ENCODE data around the gene KDM7A.

DNA sequence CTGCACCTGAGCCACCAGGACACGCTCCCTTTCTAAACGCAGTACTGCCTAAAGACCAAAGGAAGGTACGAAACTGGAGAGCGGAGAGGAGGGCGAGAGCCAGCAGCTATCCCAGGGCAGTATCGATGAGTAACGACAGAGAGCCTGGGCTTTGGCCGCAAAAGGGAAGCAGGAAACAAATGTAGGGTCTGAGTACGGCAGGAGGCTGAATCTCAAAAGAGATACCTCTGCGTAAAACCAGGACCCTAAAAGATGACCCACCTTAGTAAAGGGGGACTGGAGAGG, 134.5 kb downstream of the KDM7A start:
- TF ChIP-seq, protein P1, sequence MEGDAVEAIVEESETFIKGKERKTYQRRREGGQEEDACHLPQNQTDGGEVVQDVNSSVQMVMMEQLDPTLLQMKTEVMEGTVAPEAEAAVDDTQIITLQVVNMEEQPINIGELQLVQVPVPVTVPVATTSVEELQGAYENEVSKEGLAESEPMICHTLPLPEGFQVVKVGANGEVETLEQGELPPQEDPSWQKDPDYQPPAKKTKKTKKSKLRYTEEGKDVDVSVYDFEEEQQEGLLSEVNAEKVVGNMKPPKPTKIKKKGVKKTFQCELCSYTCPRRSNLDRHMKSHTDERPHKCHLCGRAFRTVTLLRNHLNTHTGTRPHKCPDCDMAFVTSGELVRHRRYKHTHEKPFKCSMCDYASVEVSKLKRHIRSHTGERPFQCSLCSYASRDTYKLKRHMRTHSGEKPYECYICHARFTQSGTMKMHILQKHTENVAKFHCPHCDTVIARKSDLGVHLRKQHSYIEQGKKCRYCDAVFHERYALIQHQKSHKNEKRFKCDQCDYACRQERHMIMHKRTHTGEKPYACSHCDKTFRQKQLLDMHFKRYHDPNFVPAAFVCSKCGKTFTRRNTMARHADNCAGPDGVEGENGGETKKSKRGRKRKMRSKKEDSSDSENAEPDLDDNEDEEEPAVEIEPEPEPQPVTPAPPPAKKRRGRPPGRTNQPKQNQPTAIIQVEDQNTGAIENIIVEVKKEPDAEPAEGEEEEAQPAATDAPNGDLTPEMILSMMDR (IDR thresholded peaks at IDR 0.05), result no peak
- TF ChIP-seq POLR2A (IDR thresholded peaks at IDR 0.05), result no peak
